ENCODE results near the gene IQGAP3. TPM values are rescaled to one million over a fixed set of nuclear protein-coding genes. Genes with fewer than 3 reads are reported as not detected.

Gene IQGAP3
- total RNA-seq, 1 donor from 2014 or later: 9.8 TPM

DNA sequence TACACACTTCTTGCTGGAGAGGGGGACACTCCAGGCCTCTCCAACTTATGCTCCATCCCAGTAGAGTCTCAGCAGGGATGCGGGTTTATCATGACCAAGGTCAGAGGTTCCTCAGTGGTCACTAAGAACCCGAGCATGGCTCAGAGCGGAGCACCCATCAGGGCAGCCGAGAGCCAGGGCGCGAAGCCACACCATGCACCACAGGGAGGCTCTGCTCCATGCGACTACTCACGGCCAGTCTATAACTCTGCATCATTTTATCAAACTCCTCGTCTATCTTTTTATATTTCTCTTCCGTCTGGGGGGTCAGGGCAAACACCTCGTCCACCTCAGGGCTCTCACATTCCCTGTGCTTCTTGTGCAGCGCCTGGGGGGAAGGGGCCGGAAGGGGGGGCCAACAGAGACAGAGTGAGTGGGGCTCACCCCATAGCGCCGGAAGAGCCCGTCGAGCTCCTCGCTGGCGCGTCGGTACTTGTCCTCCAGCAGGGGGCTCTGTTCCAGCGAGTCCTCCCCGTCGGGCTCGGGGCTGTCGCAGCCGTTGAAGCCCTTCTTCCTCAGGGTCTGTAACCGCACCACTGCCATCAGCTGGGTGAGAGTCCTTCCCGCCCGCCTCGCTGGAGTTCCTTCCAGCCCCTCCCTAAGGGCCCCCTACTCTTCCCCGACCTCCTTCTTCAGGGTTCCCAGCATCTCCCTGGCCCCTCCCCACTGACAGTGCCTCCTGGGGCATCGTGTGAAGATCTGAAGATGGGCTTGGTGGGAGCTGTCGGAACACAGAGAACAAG lies 91.8 kb downstream of the IQGAP3 start:
- no peak for DNase-seq (ENCODE audit: low spot score)
- Mint-ChIP-seq H3K36me3 (ENCODE audit: low read depth) (peaks cover 52% of the 10 kb centered on the region), H3K27ac (ENCODE audit: unreplicated experiment) (peak overlapping the region; percentile 80), H3K9me3 (ENCODE audit: low read depth) (no peaks in the 10 kb centered on the region), H3K27me3 (ENCODE audit: low read depth) (no peaks in the 10 kb centered on the region), H3K4me1 (ENCODE audit: low read depth) (peaks cover 30% of the 10 kb centered on the region), H3K4me3 (ENCODE audit: unreplicated experiment) (no peak overlapping the region)
- TF ChIP-seq, protein P1, sequence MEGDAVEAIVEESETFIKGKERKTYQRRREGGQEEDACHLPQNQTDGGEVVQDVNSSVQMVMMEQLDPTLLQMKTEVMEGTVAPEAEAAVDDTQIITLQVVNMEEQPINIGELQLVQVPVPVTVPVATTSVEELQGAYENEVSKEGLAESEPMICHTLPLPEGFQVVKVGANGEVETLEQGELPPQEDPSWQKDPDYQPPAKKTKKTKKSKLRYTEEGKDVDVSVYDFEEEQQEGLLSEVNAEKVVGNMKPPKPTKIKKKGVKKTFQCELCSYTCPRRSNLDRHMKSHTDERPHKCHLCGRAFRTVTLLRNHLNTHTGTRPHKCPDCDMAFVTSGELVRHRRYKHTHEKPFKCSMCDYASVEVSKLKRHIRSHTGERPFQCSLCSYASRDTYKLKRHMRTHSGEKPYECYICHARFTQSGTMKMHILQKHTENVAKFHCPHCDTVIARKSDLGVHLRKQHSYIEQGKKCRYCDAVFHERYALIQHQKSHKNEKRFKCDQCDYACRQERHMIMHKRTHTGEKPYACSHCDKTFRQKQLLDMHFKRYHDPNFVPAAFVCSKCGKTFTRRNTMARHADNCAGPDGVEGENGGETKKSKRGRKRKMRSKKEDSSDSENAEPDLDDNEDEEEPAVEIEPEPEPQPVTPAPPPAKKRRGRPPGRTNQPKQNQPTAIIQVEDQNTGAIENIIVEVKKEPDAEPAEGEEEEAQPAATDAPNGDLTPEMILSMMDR (IDR thresholded peaks at IDR 0.05): peak; percentile 83

DNA sequence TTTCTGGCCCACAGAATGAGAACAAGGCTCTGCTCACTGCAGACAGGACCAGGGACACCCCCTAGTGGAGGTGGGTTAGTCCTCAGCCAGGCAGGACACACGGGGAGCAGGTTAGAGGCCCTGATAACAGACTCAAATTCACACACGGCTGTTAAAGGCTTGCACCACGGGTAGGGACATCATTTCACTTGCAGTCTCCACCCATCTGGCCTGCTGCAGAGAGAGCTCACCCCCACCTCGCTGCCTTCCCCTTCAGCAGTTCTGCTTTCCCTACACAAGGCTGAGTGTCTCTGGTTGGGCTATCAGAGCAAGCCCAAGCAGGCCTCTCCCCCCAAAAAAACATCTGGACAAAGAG lies 92.4 kb downstream of the IQGAP3 start:
- H3K4me1 Mint-ChIP-seq (ENCODE audit: low read depth): peaks cover 30% of the 10 kb centered on the region
- no peaks in the 10 kb centered on the region for H3K27me3 Mint-ChIP-seq (ENCODE audit: low read depth)
- no peak for DNase-seq (ENCODE audit: low spot score)
- H3K9me3 Mint-ChIP-seq (ENCODE audit: low read depth): no peaks in the 10 kb centered on the region
- H3K36me3 Mint-ChIP-seq (ENCODE audit: low read depth): peaks cover 55% of the 10 kb centered on the region
- TF ChIP-seq, protein P1 (IDR thresholded peaks at IDR 0.05): no peak
- H3K4me3 Mint-ChIP-seq (ENCODE audit: unreplicated experiment): no peak overlapping the region
- H3K27ac Mint-ChIP-seq (ENCODE audit: unreplicated experiment): no peak overlapping the region

DNA sequence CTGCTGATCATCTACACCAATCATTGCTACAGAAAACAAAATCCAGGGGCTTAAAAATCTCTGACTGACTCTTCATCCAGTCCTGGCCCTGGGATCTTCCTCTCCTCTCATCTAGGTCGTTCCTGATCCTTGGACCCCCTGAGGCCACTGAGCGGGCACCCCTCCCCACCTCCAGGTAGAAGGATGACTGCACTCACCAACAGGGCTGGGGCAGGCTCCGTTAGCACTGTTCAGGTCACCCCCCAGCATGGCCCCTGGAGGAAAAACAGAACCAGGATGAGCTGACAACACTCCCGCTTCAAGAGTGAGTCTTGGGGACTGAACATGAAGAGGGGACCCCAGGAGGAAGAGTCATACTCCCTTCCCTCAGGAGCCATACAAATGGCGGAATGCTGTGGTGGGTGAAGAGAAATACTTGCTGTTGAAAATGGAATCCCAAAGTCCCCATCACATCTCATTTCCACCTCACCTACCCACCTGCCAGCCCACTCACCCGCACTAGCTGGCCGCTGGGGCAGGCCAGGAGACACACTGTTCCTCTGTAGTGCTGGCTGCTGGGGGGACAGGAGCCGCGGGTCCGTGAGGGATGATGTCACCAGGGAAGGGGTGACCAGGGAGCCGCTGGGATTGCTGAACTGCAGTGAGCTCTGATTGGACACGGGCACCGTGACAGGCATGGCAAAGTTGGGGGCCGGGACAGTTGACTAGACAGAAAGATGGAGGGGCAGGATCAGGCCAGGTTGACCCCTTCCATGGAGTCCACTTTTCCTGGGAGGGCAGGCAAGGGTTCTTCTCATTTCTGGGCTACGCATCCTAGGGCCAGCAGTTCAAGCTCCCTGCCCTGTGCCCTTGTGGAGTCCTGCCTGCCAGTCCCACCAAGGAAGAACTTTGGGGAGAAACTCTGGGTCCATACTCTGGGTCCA lies 93.0 kb downstream of the IQGAP3 start:
- Mint-ChIP-seq H3K9me3 (ENCODE audit: low read depth) (no peaks in the 10 kb centered on the region), H3K4me1 (ENCODE audit: low read depth) (peaks cover 27% of the 10 kb centered on the region), H3K27me3 (ENCODE audit: low read depth) (no peaks in the 10 kb centered on the region), H3K27ac (ENCODE audit: unreplicated experiment) (peak overlapping the region; percentile 11), H3K36me3 (ENCODE audit: low read depth) (peaks cover 56% of the 10 kb centered on the region), H3K4me3 (ENCODE audit: unreplicated experiment) (no peak overlapping the region)
- DNase-seq (ENCODE audit: low spot score): no peak
- TF ChIP-seq, protein P1 (IDR thresholded peaks at IDR 0.05): no peak

DNA sequence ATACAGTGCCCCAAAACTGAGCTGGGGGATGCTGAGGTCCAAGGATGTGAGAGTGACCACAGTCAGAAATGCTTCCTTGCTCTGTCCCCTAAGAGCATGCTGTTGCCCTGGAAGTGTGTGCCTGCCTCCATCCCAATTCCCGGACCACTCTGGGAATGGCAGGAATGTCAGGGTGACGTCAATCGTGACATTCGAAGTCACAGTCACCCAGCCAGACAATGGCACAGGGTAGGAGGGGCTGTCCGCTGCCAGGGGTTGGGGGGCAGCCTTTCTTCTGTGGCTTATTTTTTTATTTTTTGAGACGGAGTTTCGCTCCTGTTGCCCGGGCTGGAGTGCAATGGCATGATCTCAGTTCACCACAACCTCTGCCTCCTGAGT lies 94.1 kb downstream of the IQGAP3 start:
- DNase-seq (ENCODE audit: low spot score): no peak
- H3K36me3 Mint-ChIP-seq (ENCODE audit: low read depth): peaks cover 63% of the 10 kb centered on the region

More for the DNA sequence above, 94.1 kb downstream of the IQGAP3 start:
- no peak overlapping the region for H3K4me3 Mint-ChIP-seq (ENCODE audit: unreplicated experiment)
- no peaks in the 10 kb centered on the region for H3K27me3 Mint-ChIP-seq (ENCODE audit: low read depth)
- no peaks in the 10 kb centered on the region for H3K9me3 Mint-ChIP-seq (ENCODE audit: low read depth)
- peaks cover 18% of the 10 kb centered on the region for H3K4me1 Mint-ChIP-seq (ENCODE audit: low read depth)
- TF ChIP-seq, protein P1 (IDR thresholded peaks at IDR 0.05): no peak
- H3K27ac Mint-ChIP-seq (ENCODE audit: unreplicated experiment): peak overlapping the region; percentile 24
